PC-3 (cell line): Measurements from ENCODE around the gene FOXN3.

Source experiments
- CTCF ChIP-seq: fragments of 300-600 bp; sonication (generic); conservative IDR thresholded peaks from 2 replicates; pipeline ENCODE4 v1.5.1; 2017; ENCODE audit warnings: antibody characterized with exemption, low read depth, mild to moderate bottlenecking, low read length
- EZH2 ChIP-seq: fragments of 300-600 bp; sonication (generic); IDR thresholded peaks from one replicate; pipeline ENCODE4 v1.6.1; 2017; ENCODE audit warnings: antibody characterized with exemption, mild to moderate bottlenecking, low read length; ENCODE audit not compliant: unreplicated experiment

GRCh38 chr14:89317051-89317691, 99.9 kb downstream of the FOXN3 start:
- TF ChIP-seq EZH2 (no peak), CTCF (no peak)
